PC-3 (cell line): ENCODE data around the gene DIP2B. TPM values are rescaled to one million over a fixed set of nuclear protein-coding genes. Genes with fewer than 3 reads are reported as not detected.
"Not testable (repeated sequence)": the region's sequence is repeated elsewhere in the genome, so short reads cannot be mapped to it uniquely, and the experiment has no call there.

Experiments
- ATAC-seq: fragments of 200-7000 bp; cut with Tn5 transposase; 2 replicates; pipeline ENCODE4 v1.9.1; 2020; ENCODE audit warnings: mild to moderate bottlenecking, moderate library complexity
- BruUV-seq: library from RNA; stranded (reverse); fragments of 400-500 nt; replicated peaks from 2 replicates; lab custom pipeline; 2021; lab: Mats Ljungman, UMichigan
- CTCF ChIA-PET: fragments of 300-600 bp; sonication (Branson Sonifier 250); formaldehyde crosslinking; loops from one replicate; lab custom pipeline; 2022; ENCODE audit warnings: antibody characterized with exemption; lab: Charles Lee
- POLR2A ChIA-PET: fragments of 300-600 bp; sonication (Branson Sonifier 250); formaldehyde crosslinking; loops from one replicate; lab custom pipeline; 2022; ENCODE audit warnings: antibody characterized with exemption; ENCODE audit not compliant: unreplicated experiment; lab: Charles Lee
- DNase-seq: peaks from one replicate; pipeline ENCODE4 v3.0.0-alpha.2; 2015
- H2AFZ ChIP-seq: fragments of 300-600 bp; sonication (generic); 2 replicates; pipeline ENCODE4 v1.6.0; 2016; ENCODE audit warnings: antibody characterized with exemption, low read length
- H3F3A ChIP-seq: fragments of 300-600 bp; sonication (generic); one replicate; pipeline ENCODE4 v1.6.0; 2017; ENCODE audit warnings: antibody characterized with exemption, low read length, control low read depth, mild to moderate bottlenecking; ENCODE audit not compliant: unreplicated experiment
- H3K27ac ChIP-seq: fragments of 300-600 bp; sonication (generic); 2 replicates; pipeline ENCODE4 v1.5.1; 2016; ENCODE audit warnings: mild to moderate bottlenecking, low read length
- H3K27me3 ChIP-seq: fragments of 300-600 bp; sonication (generic); 2 replicates; pipeline ENCODE4 v1.6.1; 2016; ENCODE audit warnings: low read length, mixed read lengths
- H3K36me3 ChIP-seq: fragments of 300-600 bp; sonication (generic); 2 replicates; pipeline ENCODE4 v1.6.1; 2016; ENCODE audit warnings: low read depth, mixed run types, low read length, mixed read lengths
- H3K4me1 ChIP-seq: fragments of 300-600 bp; sonication (generic); 2 replicates; pipeline ENCODE4 v1.5.1; 2016; ENCODE audit warnings: low read length; ENCODE audit not compliant: insufficient read depth
- H3K4me2 ChIP-seq: fragments of 300-600 bp; sonication (generic); 2 replicates; pipeline ENCODE4 v1.6.0; 2016; ENCODE audit warnings: low read length
- H3K4me3 ChIP-seq: fragments of 300-600 bp; sonication (generic); 2 replicates; pipeline ENCODE4 v1.5.1; 2016; ENCODE audit warnings: mild to moderate bottlenecking, low read length, mixed read lengths
- H3K79me2 ChIP-seq: fragments of 300-600 bp; sonication (generic); 2 replicates; pipeline ENCODE4 v1.6.1; 2017; ENCODE audit warnings: low read length, mixed read lengths
- H3K9ac ChIP-seq: fragments of 300-600 bp; sonication (generic); 2 replicates; pipeline ENCODE4 v1.6.0; 2016; ENCODE audit warnings: mild to moderate bottlenecking, low read length
- H3K9me2 ChIP-seq: fragments of 300-600 bp; sonication (generic); replicated peaks from 2 replicates; pipeline ENCODE4 v1.6.1; 2016; ENCODE audit warnings: mixed run types, low read length, mixed read lengths
- H3K9me3 ChIP-seq: fragments of 300-600 bp; sonication (generic); 2 replicates; pipeline ENCODE4 v1.6.1; 2016; ENCODE audit warnings: low read length, mixed read lengths
- H4K20me1 ChIP-seq: fragments of 300-600 bp; sonication (generic); 2 replicates; pipeline ENCODE4 v1.6.1; 2016; ENCODE audit warnings: low read length, mixed read lengths
- CTCF ChIP-seq: fragments of 300-600 bp; sonication (generic); conservative IDR thresholded peaks from 2 replicates; pipeline ENCODE4 v1.5.1; 2017; ENCODE audit warnings: antibody characterized with exemption, low read depth, mild to moderate bottlenecking, low read length
- EZH2 ChIP-seq: fragments of 300-600 bp; sonication (generic); IDR thresholded peaks from one replicate; pipeline ENCODE4 v1.6.1; 2017; ENCODE audit warnings: antibody characterized with exemption, mild to moderate bottlenecking, low read length; ENCODE audit not compliant: unreplicated experiment
- EZH2phosphoT487 ChIP-seq: fragments of 300-600 bp; sonication (generic); IDR thresholded peaks from 2 replicates; pipeline ENCODE4 v1.6.1; 2018; ENCODE audit warnings: mild to moderate bottlenecking, antibody characterized with exemption, low read length, borderline replicate concordance
- intact Hi-C: fragments of 100-400 bp; cut with micrococcal nuclease; formaldehyde crosslinking; loops from 2 replicates; pipeline ENCODE4 v1.9.0; 2023
- total RNA-seq: library from RNA; depleted of rRNA; stranded (reverse); fragments of >200 nt; gene quantifications from 2 replicates; pipeline ENCODE4 v1.2.3, GENCODE V29; 2014

Gene DIP2B
- total RNA-seq, 1 experiment from 2014 or later: 36.3 TPM

DNA sequence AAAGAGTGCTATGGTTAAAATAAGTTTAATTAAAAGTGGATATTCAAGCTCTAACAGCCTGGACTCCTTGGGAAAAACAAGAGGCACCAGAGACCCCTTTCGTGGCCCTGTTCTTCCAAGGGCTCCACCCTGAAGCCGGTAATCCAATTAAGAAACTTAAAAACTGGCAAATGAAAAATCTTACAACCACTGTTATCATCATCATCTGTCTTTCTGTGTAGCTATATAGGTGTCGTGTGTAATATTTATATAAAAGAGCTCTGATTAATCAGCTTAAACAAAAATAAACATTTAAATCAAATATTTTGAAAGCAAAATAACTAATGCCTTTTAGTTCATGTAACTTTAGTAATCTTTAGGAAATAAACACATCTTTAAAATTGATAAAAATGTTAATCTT lies 263.6 kb downstream of the DIP2B start:
- 0 out of 2 replicates have a peak, but pooled peaks cover 4% of the 10 kb centered on the region for H4K20me1 ChIP-seq
- H3K4me1 ChIP-seq: peaks cover 26% of the 10 kb centered on the region
- peaks cover 3% of the 10 kb centered on the region for H3F3A ChIP-seq
- H3K9ac ChIP-seq: no peak overlapping the region
- no peak overlapping the region for H3K4me3 ChIP-seq
- DNase-seq (no peak), ATAC-seq (no peak)
- H3K4me2 ChIP-seq: 0 out of 2 replicates have a peak overlapping the region, but pooled peaks have one; percentile 22
- H3K9me3 ChIP-seq: no peaks in the 10 kb centered on the region
- intact Hi-C loops: loop anchor here (10.0 kb wide), 1 partner anchor 264 kb away; the partner anchor contains the start of gene DIP2B
- peaks cover 90% of the 10 kb centered on the region for H3K79me2 ChIP-seq
- POLR2A ChIA-PET: no interaction called here
- H2AFZ ChIP-seq: no peak overlapping the region
- peak overlapping the region; percentile 19; the same call in 1 of the 2 replicates for H3K27ac ChIP-seq
- CTCF ChIA-PET: interaction anchor here (0.7 kb wide), 1 partner anchor 55 kb away, joined by 3 read pairs; no protein-coding TSS in a partner anchor
- BruUV-seq: no TSS peak
- no peaks in the 10 kb centered on the region for H3K9me2 ChIP-seq
- TF ChIP-seq EZH2phosphoT487 (no peak), EZH2 (no peak), CTCF (no peak)
- no peaks in the 10 kb centered on the region for H3K27me3 ChIP-seq
- H3K36me3 ChIP-seq: peaks cover 15% of the 10 kb centered on the region

DNA sequence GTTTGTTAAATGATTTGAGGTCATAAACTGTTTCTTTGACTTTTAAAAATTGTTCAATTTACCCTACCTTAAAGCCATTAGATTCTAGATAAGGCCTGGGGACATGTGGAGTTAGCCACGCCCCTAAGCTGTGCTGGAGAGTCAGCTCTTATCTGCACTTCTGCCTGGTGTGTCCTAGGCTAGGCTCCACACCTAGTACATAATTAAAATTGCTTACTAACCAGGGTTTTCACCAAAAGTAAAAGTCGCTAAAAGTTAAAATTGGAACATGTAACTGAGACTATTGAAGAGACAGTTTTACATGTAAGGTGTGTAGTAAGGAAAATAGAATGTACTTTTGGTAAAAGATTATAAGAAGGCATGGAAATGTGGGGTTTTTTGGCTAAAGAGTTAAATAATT lies 264.0 kb downstream of the DIP2B start:
- Histone ChIP-seq H3K4me1 (peaks cover 26% of the 10 kb centered on the region), H3K36me3 (peaks cover 15% of the 10 kb centered on the region), H3K79me2 (peaks cover 87% of the 10 kb centered on the region)
- POLR2A ChIA-PET, H3K9me2 ChIP-seq, H3K4me3 ChIP-seq, H3K4me2 ChIP-seq, ATAC-seq, BruUV-seq, H3K27ac ChIP-seq, H3F3A ChIP-seq, H2AFZ ChIP-seq, H3K9ac ChIP-seq, H3K9me3 ChIP-seq, H4K20me1 ChIP-seq, DNase-seq, H3K27me3 ChIP-seq: not testable (repeated sequence)
- intact Hi-C loops: loop anchor here (10.0 kb wide), 1 partner anchor 264 kb away; the partner anchor contains the start of gene DIP2B
- CTCF ChIA-PET: interaction anchor here (0.7 kb wide), 1 partner anchor 55 kb away, joined by 3 read pairs; no protein-coding TSS in a partner anchor

DNA sequence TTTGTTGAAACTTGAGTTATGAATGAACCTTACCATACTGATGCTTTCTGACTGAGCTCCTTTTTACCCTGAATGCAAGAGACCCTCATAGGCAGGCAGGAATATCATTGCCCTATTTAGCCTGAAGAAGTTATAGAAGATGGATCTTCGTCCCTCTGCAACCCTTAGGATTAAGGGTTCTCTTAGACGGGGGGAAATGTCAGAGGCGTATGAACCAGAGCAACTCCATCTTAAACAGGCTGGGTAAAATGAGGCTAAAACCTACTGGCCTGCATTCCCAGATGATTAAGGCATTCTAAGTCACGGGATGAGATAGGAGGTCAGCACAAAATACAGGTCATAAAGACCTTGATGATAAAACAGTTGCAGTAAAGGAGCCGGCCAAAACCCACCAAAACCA lies 266.6 kb downstream of the DIP2B start:
- intact Hi-C loops: no loop called here
- POLR2A ChIA-PET: no interaction called here
- no peaks in the 10 kb centered on the region for H4K20me1 ChIP-seq

More for the DNA sequence above, 266.6 kb downstream of the DIP2B start:
- H2AFZ ChIP-seq: no peak overlapping the region
- H3F3A ChIP-seq: peaks cover 3% of the 10 kb centered on the region
- ATAC-seq: no peak
- H3K4me2 ChIP-seq: no peak overlapping the region
- no peak overlapping the region for H3K27ac ChIP-seq
- peaks cover 89% of the 10 kb centered on the region for H3K79me2 ChIP-seq
- no peak for DNase-seq
- H3K9ac ChIP-seq: no peak overlapping the region
- peaks cover 15% of the 10 kb centered on the region for H3K36me3 ChIP-seq
- no peak overlapping the region for H3K4me3 ChIP-seq
- H3K4me1 ChIP-seq: peaks cover 22% of the 10 kb centered on the region
- H3K9me2 ChIP-seq: no peaks in the 10 kb centered on the region
- H3K27me3 ChIP-seq: no peaks in the 10 kb centered on the region
- TF ChIP-seq CTCF (no peak), EZH2 (no peak), EZH2phosphoT487 (no peak)
- BruUV-seq: no TSS peak
- H3K9me3 ChIP-seq: no peaks in the 10 kb centered on the region
- CTCF ChIA-PET: no interaction called here
